GM23248 (cell line): Measurements from ENCODE around the gene ATP2A3. TPM values are rescaled to one million over a fixed set of nuclear protein-coding genes. Genes with fewer than 3 reads are reported as not detected.
A peak's percentile ranks its signal among the peaks of the same experiment; 100 is the strongest.

Experiments used
- DNase-seq: peaks from one replicate; pipeline ENCODE4 v3.0.0-alpha.2; 2015
- H2AFZ ChIP-seq: fragments of 200-600 bp; sonication (generic); 2 replicates; pipeline ENCODE4 v1.6.1; 2016; ENCODE audit warnings: antibody characterized with exemption
- H3F3A ChIP-seq: fragments of 200-600 bp; sonication (generic); 2 replicates; pipeline ENCODE4 v1.6.1; 2016; ENCODE audit warnings: mild to moderate bottlenecking, antibody characterized with exemption, mixed run types; ENCODE audit not compliant: insufficient read depth
- H3K27ac ChIP-seq: fragments of 200-600 bp; sonication (generic); 2 replicates; pipeline ENCODE4 v1.5.1; 2016; ENCODE audit warnings: mild to moderate bottlenecking
- H3K27me3 ChIP-seq: fragments of 200-600 bp; sonication (generic); replicated peaks from 2 replicates; pipeline ENCODE4 v1.6.1; 2016; ENCODE audit warnings: mild to moderate bottlenecking; ENCODE audit not compliant: insufficient read depth
- H3K36me3 ChIP-seq: fragments of 200-600 bp; sonication (generic); 2 replicates; pipeline ENCODE4 v1.6.1; 2016; ENCODE audit warnings: low read depth, mild to moderate bottlenecking
- H3K4me1 ChIP-seq: fragments of 200-600 bp; sonication (generic); 2 replicates; pipeline ENCODE4 v1.6.1; 2016; ENCODE audit warnings: mild to moderate bottlenecking; ENCODE audit not compliant: insufficient read depth
- H3K4me2 ChIP-seq: fragments of 200-600 bp; sonication (generic); one replicate; pipeline ENCODE4 v1.6.1; 2016; ENCODE audit warnings: mild to moderate bottlenecking; ENCODE audit not compliant: unreplicated experiment
- H3K4me3 ChIP-seq: fragments of 200-600 bp; sonication (generic); 2 replicates; pipeline ENCODE4 v1.5.1; 2016; ENCODE audit warnings: mild to moderate bottlenecking
- H3K79me2 ChIP-seq: fragments of 200-600 bp; sonication (generic); 2 replicates; pipeline ENCODE4 v1.6.1; 2016; ENCODE audit warnings: mild to moderate bottlenecking; ENCODE audit not compliant: insufficient read depth
- H3K9ac ChIP-seq: fragments of 200-600 bp; sonication (generic); 2 replicates; pipeline ENCODE4 v1.6.1; 2016; ENCODE audit warnings: mild to moderate bottlenecking
- H3K9me2 ChIP-seq: fragments of 200-600 bp; sonication (generic); 2 replicates; pipeline ENCODE4 v1.6.1; 2016; ENCODE audit warnings: mixed run types, mild to moderate bottlenecking, moderate library complexity; ENCODE audit not compliant: insufficient read depth
- H3K9me3 ChIP-seq: fragments of 200-600 bp; sonication (generic); one replicate; pipeline ENCODE4 v1.6.1; 2017; ENCODE audit warnings: low read depth
- H4K20me1 ChIP-seq: fragments of 200-600 bp; sonication (generic); 2 replicates; pipeline ENCODE4 v1.6.0; 2016; ENCODE audit not compliant: insufficient read depth
- EZH2 ChIP-seq: fragments of 200-600 bp; sonication (generic); IDR thresholded peaks from 2 replicates; pipeline ENCODE4 v1.6.1; 2018; ENCODE audit warnings: antibody characterized with exemption, mild to moderate bottlenecking; ENCODE audit not compliant: insufficient read depth, poor library complexity, severe bottlenecking
- EZH2phosphoT487 ChIP-seq: fragments of 200-600 bp; sonication (generic); IDR thresholded peaks from 2 replicates; pipeline ENCODE4 v1.6.1; 2018; ENCODE audit warnings: antibody characterized with exemption, moderate library complexity, mild to moderate bottlenecking, low read depth; ENCODE audit not compliant: insufficient read depth
- WGBS, 2 experiments: methylation state at CpG; one replicate each; pipeline ENCODE4 v1.1.6; 2015 to 2017; ENCODE audit warnings: low lambda C conversion rate in 2 of 2, low coverage in 1 of 2; ENCODE audit errors: missing lambda C conversion rate in 2 of 2; 5-methylcytosine and 5-hydroxymethylcytosine counted together
- in situ Hi-C: fragments of 300-500 bp; cut with MboI; formaldehyde crosslinking; loops from 2 replicates; pipeline ENCODE4 v1.15.0; 2020
- polyA plus RNA-seq: library from polyadenylated mRNA; unstranded; fragments of >200 nt; fragmentation: Nextera tagmentation; extraction: Ambion mirVana; gene quantifications from 2 replicates; pipeline ENCODE4 v1.2.1, GENCODE V29; 2016
- total RNA-seq: library from RNA; depleted of rRNA; stranded (reverse); fragments of >200 nt; shearing (Covaris generic); gene quantifications from 2 replicates; pipeline ENCODE4 v1.2.3, GENCODE V29; 2014

Gene ATP2A3
- total and polyA plus RNA-seq, 2 experiments from 2014 or later, result 0.81 to 0.86 TPM

DNA sequence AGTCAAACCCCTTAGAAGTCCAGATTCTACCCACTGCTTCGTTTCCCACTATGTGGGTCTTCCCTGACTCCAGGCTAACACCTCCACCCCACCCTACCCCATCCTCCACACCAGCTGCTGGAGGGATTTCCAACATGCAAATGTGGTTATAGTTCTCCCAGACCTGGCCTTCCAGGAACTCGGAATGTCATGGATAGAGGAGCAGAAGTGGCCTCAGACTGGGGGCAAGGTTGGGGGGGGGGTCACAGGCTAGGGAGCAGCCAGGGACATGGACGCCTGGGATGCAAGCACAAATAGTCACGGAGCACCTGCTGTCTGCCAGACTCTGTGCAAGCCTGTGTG lies 73.4 kb downstream of the ATP2A3 start:
- TF ChIP-seq EZH2phosphoT487 (no peak), EZH2 (no peak)
- H3K79me2 ChIP-seq, result peaks cover 17% of the 10 kb centered on the region
- H3K27me3 ChIP-seq, result no peaks in the 10 kb centered on the region
- H3K27ac ChIP-seq, result peak overlapping the region; percentile 96
- peaks cover 43% of the 10 kb centered on the region for H3K4me1 ChIP-seq
- WGBS, 2 experiments, result 41 to 44% methylated on average over 4 of the region's 4 CpGs
- no peaks in the 10 kb centered on the region for H3K36me3 ChIP-seq
- H3K9me2 ChIP-seq, result no peaks in the 10 kb centered on the region
- no peak overlapping the region for H2AFZ ChIP-seq
- H3K4me3 ChIP-seq, result peak overlapping the region; percentile 44
- in situ Hi-C loops, result no loop called here
- H3K4me2 ChIP-seq, result peak overlapping the region; percentile 19
- H3K9ac ChIP-seq, result peak overlapping the region; percentile 79
- DNase-seq, result no peak
- peaks cover 33% of the 10 kb centered on the region for H3F3A ChIP-seq
- H3K9me3 ChIP-seq, result no peaks in the 10 kb centered on the region
- no peaks in the 10 kb centered on the region for H4K20me1 ChIP-seq

DNA sequence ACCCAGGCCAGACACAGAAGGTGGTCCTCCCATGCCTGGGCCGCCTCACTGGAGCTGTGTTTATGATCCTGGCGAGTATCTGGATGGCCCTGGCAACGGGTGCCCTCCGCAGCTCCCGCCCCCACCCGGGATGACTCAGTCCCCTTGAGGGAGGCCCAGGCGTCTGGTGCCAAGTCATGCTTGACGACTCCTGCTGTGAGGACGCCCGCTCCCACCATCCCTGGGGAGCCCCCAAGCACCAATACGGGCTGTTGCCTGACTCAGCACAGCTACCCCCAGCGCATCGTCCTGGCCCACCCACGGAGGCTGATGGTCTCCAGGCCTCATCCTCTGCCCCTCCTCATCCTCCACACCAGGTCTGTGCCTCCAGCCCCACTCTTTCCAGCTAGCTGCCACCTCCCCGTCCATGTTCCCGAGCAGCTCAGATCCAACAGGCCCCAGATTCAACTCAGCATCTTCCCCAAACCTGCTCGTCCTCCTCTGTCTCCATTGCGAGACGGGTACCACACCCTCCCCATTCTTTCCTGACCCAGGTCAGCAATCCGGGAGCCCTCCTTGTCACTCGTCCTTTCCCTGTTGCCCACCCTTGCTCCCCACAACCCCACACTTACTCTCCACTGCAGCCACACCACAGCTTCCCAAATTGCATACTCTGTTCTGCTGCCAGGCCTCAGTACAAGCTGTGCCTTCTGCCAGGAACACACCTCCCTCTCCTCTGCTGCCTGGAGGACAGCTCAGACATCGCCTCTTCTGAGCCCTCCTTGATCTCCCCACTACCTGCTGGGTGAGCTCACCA lies 74.0 kb downstream of the ATP2A3 start:
- Histone ChIP-seq H3K4me1 (peaks cover 47% of the 10 kb centered on the region), H3K27me3 (no peaks in the 10 kb centered on the region), H3K36me3 (no peaks in the 10 kb centered on the region), H3K9me2 (no peaks in the 10 kb centered on the region), H3K9me3 (no peaks in the 10 kb centered on the region), H3K4me2 (peak overlapping the region; percentile 35), H3K4me3 (peak overlapping the region; percentile 44), H2AFZ (0 out of 2 replicates have a peak overlapping the region, but pooled peaks have one; percentile 4), H3K79me2 (peaks cover 17% of the 10 kb centered on the region), H3K27ac (peak overlapping the region; percentile 96), H3F3A (peaks cover 33% of the 10 kb centered on the region), H3K9ac (peak overlapping the region; percentile 79), H4K20me1 (no peaks in the 10 kb centered on the region)
- in situ Hi-C loops, result no loop called here
- 6 to 9% methylated on average over 19 to 22 of the region's 22 CpGs for WGBS, 2 experiments
- TF ChIP-seq EZH2, result no peak
- TF ChIP-seq EZH2phosphoT487, result no peak
- peak; percentile 98 for DNase-seq

DNA sequence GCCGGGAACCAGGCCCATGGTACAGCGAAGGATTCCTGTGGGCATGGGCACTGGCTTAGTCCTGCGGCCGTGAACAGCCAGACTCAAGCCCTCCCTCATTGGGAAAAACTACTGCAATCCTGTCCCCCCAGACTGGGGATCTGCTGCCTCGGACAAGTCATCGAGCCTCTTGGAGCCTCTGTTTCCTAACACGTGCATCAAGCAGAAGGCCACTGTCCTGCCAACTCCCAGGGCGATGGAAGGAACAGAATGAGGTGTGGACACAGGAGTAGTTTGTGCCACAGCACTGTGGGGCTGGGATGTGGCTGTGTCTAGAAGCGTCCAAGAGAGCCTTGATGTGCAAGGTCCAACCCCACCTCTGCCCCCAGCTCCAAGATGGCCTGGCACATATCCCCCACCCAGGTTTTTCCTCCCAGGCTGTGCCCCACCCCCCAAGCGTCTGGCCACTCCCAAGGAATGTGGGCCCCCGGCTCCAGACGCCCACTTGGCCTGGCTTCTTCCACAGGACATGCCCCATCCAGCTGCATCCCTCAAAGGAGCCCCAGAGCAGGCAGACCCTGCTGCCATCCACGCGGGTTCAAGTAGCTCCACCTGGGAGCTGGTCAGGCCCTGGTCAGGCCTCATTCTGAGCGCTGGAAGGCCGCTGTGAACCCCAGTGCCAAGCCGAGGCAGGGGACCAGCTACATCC lies 74.8 kb downstream of the ATP2A3 start:
- H2AFZ ChIP-seq, result no peak overlapping the region
- peak; percentile 31 for DNase-seq

DNA sequence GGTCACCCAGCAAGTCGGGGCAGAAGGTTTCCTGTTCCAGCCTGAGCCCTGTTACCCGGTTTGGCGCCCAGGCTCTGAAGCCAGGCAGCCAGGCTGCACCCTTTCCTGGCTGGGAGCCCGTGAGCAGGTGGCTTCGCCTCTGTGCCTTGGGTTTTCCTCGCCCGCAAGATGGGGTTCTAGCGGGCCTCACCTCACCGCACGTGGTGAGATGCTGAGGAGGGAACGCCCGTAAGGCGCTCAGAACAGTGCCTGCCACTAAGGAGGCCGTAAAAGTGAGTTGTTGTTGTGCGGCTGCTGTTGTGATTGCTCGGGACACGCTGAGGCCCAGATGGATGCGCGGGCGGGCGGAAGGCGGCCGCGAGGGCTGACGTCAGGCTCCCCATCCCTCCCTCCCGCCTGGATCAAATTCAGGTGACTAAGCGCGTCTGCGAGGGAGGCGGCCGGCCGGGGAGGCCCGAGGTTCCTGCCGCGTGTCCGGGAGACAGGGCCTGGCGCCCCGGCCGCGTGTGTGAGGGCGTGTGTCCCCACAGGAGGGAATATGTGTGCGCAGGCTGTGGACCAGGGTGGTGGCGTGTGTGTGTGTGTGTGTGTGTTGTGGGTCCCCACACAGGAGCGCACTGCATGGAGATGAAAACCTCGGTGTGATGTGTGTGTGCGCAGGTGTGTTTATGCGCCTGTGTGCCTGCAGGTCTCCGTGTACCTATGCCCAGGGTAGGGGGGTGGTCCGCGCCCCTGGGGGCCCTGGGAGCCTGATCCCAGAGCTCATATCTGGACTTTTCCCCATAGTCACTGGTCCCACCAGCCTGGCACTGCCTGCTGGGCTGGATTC lies 75.7 kb downstream of the ATP2A3 start:
- Histone ChIP-seq H3K4me3 (0 out of 2 replicates have a peak overlapping the region, but pooled peaks have one; percentile 6), H3K4me1 (peaks cover 47% of the 10 kb centered on the region), H3K9ac (peak overlapping the region; percentile 79), H3F3A (peaks cover 33% of the 10 kb centered on the region), H3K9me2 (no peaks in the 10 kb centered on the region), H3K9me3 (no peaks in the 10 kb centered on the region), H3K27ac (peak overlapping the region; percentile 96), H3K27me3 (no peaks in the 10 kb centered on the region), H2AFZ (peak overlapping the region; percentile 54), H3K4me2 (peak overlapping the region; percentile 31), H3K79me2 (peaks cover 17% of the 10 kb centered on the region), H3K36me3 (no peaks in the 10 kb centered on the region), H4K20me1 (no peaks in the 10 kb centered on the region)
- in situ Hi-C loops, result no loop called here
- TF ChIP-seq EZH2, result no peak
- no peak for TF ChIP-seq EZH2phosphoT487
- WGBS, 2 experiments, result 11 to 15% methylated on average over 35 to 50 of the region's 50 CpGs
- DNase-seq, result peak; percentile 99

More for the DNA sequence above, 74.8 kb downstream of the ATP2A3 start:
- Histone ChIP-seq H3K79me2 (peaks cover 17% of the 10 kb centered on the region), H3K27ac (peak overlapping the region; percentile 96), H3K36me3 (no peaks in the 10 kb centered on the region), H3K9me3 (no peaks in the 10 kb centered on the region), H3K4me2 (peak overlapping the region; percentile 35), H3K27me3 (no peaks in the 10 kb centered on the region), H3K9ac (peak overlapping the region; percentile 79), H3K4me1 (peaks cover 47% of the 10 kb centered on the region), H4K20me1 (no peaks in the 10 kb centered on the region), H3K9me2 (no peaks in the 10 kb centered on the region), H3F3A (peaks cover 33% of the 10 kb centered on the region), H3K4me3 (no peak overlapping the region)
- in situ Hi-C loops, result no loop called here
- WGBS, 2 experiments, result 53 to 56% methylated on average over 17 of the region's 17 CpGs
- no peak for TF ChIP-seq EZH2phosphoT487
- TF ChIP-seq EZH2, result no peak
